ENCODE measurements around the gene EXOC4. TPM values are rescaled to one million over a fixed set of nuclear protein-coding genes. Genes with fewer than 3 reads are reported as not detected.

The EXOC4 gene
- total RNA-seq, 2 experiments from 2014 or later, result 58.0 to 59.9 TPM

DNA sequence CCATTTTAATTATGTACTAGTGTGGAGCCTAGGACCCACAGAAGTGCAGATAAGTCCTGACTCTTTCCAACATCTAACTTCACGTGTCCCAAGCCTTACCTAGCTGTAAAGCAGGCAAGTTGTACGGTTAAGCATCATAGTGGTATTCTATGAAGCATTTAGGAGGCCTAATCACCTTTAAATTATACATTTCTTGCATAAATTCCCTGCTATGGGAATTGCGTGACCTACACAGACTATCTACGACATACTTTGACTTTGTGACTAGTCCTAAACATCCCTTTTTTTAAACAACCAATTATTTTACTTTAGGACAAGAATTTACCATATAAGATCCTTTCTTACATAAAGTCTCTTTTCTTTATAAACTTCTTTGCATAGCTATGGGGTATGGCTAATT is 836.6 kb downstream of the EXOC4 start:
- DNase-seq, result no peak
- TF ChIP-seq, protein P1, sequence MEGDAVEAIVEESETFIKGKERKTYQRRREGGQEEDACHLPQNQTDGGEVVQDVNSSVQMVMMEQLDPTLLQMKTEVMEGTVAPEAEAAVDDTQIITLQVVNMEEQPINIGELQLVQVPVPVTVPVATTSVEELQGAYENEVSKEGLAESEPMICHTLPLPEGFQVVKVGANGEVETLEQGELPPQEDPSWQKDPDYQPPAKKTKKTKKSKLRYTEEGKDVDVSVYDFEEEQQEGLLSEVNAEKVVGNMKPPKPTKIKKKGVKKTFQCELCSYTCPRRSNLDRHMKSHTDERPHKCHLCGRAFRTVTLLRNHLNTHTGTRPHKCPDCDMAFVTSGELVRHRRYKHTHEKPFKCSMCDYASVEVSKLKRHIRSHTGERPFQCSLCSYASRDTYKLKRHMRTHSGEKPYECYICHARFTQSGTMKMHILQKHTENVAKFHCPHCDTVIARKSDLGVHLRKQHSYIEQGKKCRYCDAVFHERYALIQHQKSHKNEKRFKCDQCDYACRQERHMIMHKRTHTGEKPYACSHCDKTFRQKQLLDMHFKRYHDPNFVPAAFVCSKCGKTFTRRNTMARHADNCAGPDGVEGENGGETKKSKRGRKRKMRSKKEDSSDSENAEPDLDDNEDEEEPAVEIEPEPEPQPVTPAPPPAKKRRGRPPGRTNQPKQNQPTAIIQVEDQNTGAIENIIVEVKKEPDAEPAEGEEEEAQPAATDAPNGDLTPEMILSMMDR (IDR thresholded peaks at IDR 0.05), result no peak
- H3K27ac ChIP-seq (ENCODE audit: low read depth in 1 of 2, low read length in 2 of 2), result no peak overlapping the region
- H3K27ac Mint-ChIP-seq, result no peak overlapping the region
- H3K4me3 Mint-ChIP-seq, result no peak overlapping the region
- no peaks in the 10 kb centered on the region for H3K27me3 ChIP-seq (ENCODE audit: control insufficient read depth in 1 of 2, insufficient read depth in 2 of 2, low read length in 2 of 2)
- no peaks in the 10 kb centered on the region for H3K27me3 Mint-ChIP-seq
- ChIA-PET CTCF (no interaction called here), POLR2A (no interaction called here)
- peaks cover 6% of the 10 kb centered on the region for H3K36me3 Mint-ChIP-seq (ENCODE audit: low read depth)
- H3K9me3 Mint-ChIP-seq, result peaks cover 18% of the 10 kb centered on the region
- H3K4me1 Mint-ChIP-seq (ENCODE audit: low read depth), result no peaks in the 10 kb centered on the region
- H3K36me3 ChIP-seq (ENCODE audit: insufficient read depth, low read length), result no peaks in the 10 kb centered on the region
- no peaks in the 10 kb centered on the region for H3K4me1 ChIP-seq (ENCODE audit: insufficient read depth, low read length)
- H3K4me3 ChIP-seq (ENCODE audit: low read length), result no peak overlapping the region
- no peak for ATAC-seq (ENCODE audit: poor library complexity)
- H3K9me3 ChIP-seq (ENCODE audit: control insufficient read depth in 1 of 2, insufficient read depth in 1 of 2, low read length in 2 of 2), result peaks cover 0 to 16% of the 10 kb centered on the region in 2 experiments
- intact Hi-C loops (cut with DNase I, micrococcal nuclease), result no loop called here

DNA sequence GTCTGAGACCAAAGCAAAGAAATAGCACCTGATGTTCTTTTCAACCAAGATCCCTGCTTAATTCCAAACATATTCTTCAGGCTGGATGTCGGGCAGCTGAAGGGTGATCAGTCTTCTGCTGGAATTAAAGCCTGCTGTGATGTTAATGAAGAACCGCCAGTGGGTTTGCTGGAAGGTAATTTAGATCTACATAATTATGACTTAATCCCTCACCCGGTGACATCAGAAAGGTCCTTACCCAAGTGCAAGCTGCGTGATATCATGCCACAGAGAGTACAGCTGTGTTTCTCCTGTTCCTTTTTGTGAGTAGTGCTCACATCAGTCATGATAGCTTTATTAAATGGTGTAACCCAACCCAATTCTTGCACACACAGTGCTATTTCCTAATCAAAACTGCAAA is 845.2 kb downstream of the EXOC4 start:
- intact Hi-C loops (cut with DNase I, micrococcal nuclease), result no loop called here
- Histone ChIP-seq H3K4me3 (ENCODE audit: low read length) (no peak overlapping the region), H3K36me3 (ENCODE audit: insufficient read depth, low read length) (no peaks in the 10 kb centered on the region), H3K4me1 (ENCODE audit: insufficient read depth, low read length) (no peaks in the 10 kb centered on the region), H3K27ac (ENCODE audit: low read depth in 1 of 2, low read length in 2 of 2) (no peak overlapping the region), H3K27me3 (ENCODE audit: control insufficient read depth in 1 of 2, insufficient read depth in 2 of 2, low read length in 2 of 2) (no peaks in the 10 kb centered on the region), H3K9me3 (ENCODE audit: control insufficient read depth in 1 of 2, insufficient read depth in 1 of 2, low read length in 2 of 2) (peaks cover 10 to 12% of the 10 kb centered on the region in 2 experiments)
- ATAC-seq (ENCODE audit: poor library complexity) (no peak), DNase-seq (no peak)
- no peak overlapping the region for H3K4me3 Mint-ChIP-seq
- ChIA-PET POLR2A (no interaction called here), CTCF (no interaction called here)
- no peaks in the 10 kb centered on the region for H3K36me3 Mint-ChIP-seq (ENCODE audit: low read depth)
- peaks cover 18% of the 10 kb centered on the region for H3K9me3 Mint-ChIP-seq
- no peaks in the 10 kb centered on the region for H3K4me1 Mint-ChIP-seq (ENCODE audit: low read depth)
- no peak overlapping the region for H3K27ac Mint-ChIP-seq
- TF ChIP-seq, protein P1 (IDR thresholded peaks at IDR 0.05), result no peak
- no peaks in the 10 kb centered on the region for H3K27me3 Mint-ChIP-seq

DNA sequence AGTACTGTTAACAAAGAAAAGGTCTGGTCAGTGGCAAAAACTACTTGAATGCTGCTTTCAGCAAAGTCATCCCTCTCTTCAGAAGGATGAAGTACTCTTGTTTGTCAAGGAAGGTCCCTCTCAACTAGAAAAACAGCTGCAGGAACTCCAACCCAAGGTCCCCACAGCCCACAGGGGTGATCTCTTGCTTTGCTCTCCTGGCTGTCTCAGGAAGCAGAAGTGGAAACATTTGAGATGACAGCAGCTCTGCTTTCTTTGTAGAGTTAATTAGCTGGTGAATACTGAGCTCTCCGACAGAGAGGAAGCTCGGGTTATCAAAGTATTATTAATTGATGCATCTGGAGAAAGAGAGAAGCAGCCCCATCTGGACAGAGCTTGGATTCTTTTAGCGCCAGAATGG is 848.8 kb downstream of the EXOC4 start:
- POLR2A ChIA-PET, result no interaction called here
- TF ChIP-seq, protein P1 (IDR thresholded peaks at IDR 0.05), result no peak
- H3K4me1 Mint-ChIP-seq (ENCODE audit: low read depth), result no peaks in the 10 kb centered on the region
- no peak overlapping the region for H3K27ac Mint-ChIP-seq
- no peak for ATAC-seq (ENCODE audit: poor library complexity)
- H3K27ac ChIP-seq (ENCODE audit: low read depth in 1 of 2, low read length in 2 of 2), result no peak overlapping the region
- DNase-seq, result no peak
- H3K27me3 Mint-ChIP-seq, result no peaks in the 10 kb centered on the region
- no peaks in the 10 kb centered on the region for H3K36me3 Mint-ChIP-seq (ENCODE audit: low read depth)
- CTCF ChIA-PET, result no interaction called here
- H3K9me3 Mint-ChIP-seq, result peaks cover 2% of the 10 kb centered on the region
- H3K27me3 ChIP-seq (ENCODE audit: control insufficient read depth in 1 of 2, insufficient read depth in 2 of 2, low read length in 2 of 2), result no peaks in the 10 kb centered on the region
- no peaks in the 10 kb centered on the region for H3K36me3 ChIP-seq (ENCODE audit: insufficient read depth, low read length)
- no peak overlapping the region for H3K4me3 Mint-ChIP-seq
- peaks cover 5 to 6% of the 10 kb centered on the region in 2 experiments for H3K9me3 ChIP-seq (ENCODE audit: control insufficient read depth in 1 of 2, insufficient read depth in 1 of 2, low read length in 2 of 2)
- H3K4me1 ChIP-seq (ENCODE audit: insufficient read depth, low read length), result no peaks in the 10 kb centered on the region
- H3K4me3 ChIP-seq (ENCODE audit: low read length), result no peak overlapping the region
- intact Hi-C loops (cut with DNase I, micrococcal nuclease), result no loop called here
